Esophagus muscularis mucosa (tissue), 4 donors: ENCODE results near the gene MYH15.

Source experiments
- CTCF ChIP-seq, 3 experiments: fragments of 200-600 bp in 2 of 3; fragments of 450-650 bp in 1 of 3; sonication (generic) in 2 of 3; IDR thresholded peaks; one replicate each; pipeline ENCODE4 v1.5.1; 2017 to 2019; ENCODE audit warnings: antibody characterized with exemption in 3 of 3, mild to moderate bottlenecking in 2 of 3, moderate library complexity in 1 of 3
- EP300 ChIP-seq: sonication (generic); formaldehyde crosslinking; IDR thresholded peaks from one replicate; pipeline ENCODE4 v1.6.1; 2017; ENCODE audit warnings: antibody characterized with exemption
- POLR2A ChIP-seq: fragments of 450-650 bp; IDR thresholded peaks from one replicate; pipeline ENCODE4 v1.6.1; 2017; ENCODE audit warnings: antibody characterized with exemption, moderate library complexity, mild to moderate bottlenecking, low read depth
- POLR2AphosphoS5 ChIP-seq, 2 donors: sonication (generic); formaldehyde crosslinking; IDR thresholded peaks; one replicate each; pipeline ENCODE4 v1.6.1; 2017; ENCODE audit warnings: antibody characterized with exemption in 2 of 2

- TF ChIP-seq CTCF (IDR thresholded peaks at IDR 0.05) (no peak), EP300 (no peak), POLR2A (no peak), POLR2AphosphoS5 (IDR thresholded peaks at IDR 0.05) (no peak)
These were observed 659 bp upstream of the MYH15 start for GRCh38 chr3:108511055-108511454.
